Smooth muscle cell (in vitro differentiated cells): ENCODE data around the gene MAL. TPM values are rescaled to one million over a fixed set of nuclear protein-coding genes. Genes with fewer than 3 reads are reported as not detected.
"Not testable (repeated sequence)": the region's sequence is repeated elsewhere in the genome, so short reads cannot be mapped to it uniquely, and the experiment has no call there.

Source experiments
- DNase-seq: peaks from one replicate; lab custom pipeline; 2025; ENCODE audit not compliant: unreplicated experiment; lab: John Stamatoyannopoulos, UW
- H2AFZ ChIP-seq: fragments of 200-600 bp; sonication (generic); 2 replicates; pipeline ENCODE4 v1.6.0; 2016; ENCODE audit warnings: antibody characterized with exemption, low read depth, mild to moderate bottlenecking
- H3F3A ChIP-seq: fragments of 200-600 bp; sonication (generic); 2 replicates; pipeline ENCODE4 v1.6.0; 2017; ENCODE audit warnings: antibody characterized with exemption, low read depth
- H3K27ac ChIP-seq: fragments of 200-600 bp; sonication (generic); 2 replicates; pipeline ENCODE4 v1.5.1; 2016; ENCODE audit warnings: low read depth, mild to moderate bottlenecking
- H3K27me3 ChIP-seq: fragments of 200-600 bp; sonication (generic); 2 replicates; pipeline ENCODE4 v1.6.1; 2016; ENCODE audit warnings: low read depth, mild to moderate bottlenecking
- H3K36me3 ChIP-seq: fragments of 200-600 bp; sonication (generic); 2 replicates; pipeline ENCODE4 v1.5.1; 2016; ENCODE audit warnings: low read depth
- H3K4me1 ChIP-seq: fragments of 200-600 bp; sonication (generic); 2 replicates; pipeline ENCODE4 v1.5.1; 2016; ENCODE audit warnings: low read depth
- H3K4me2 ChIP-seq: fragments of 200-600 bp; sonication (generic); 2 replicates; pipeline ENCODE4 v1.6.0; 2016; ENCODE audit warnings: mild to moderate bottlenecking
- H3K4me3 ChIP-seq: fragments of 200-600 bp; sonication (generic); 2 replicates; pipeline ENCODE4 v1.5.1; 2016; ENCODE audit warnings: mild to moderate bottlenecking
- H3K79me2 ChIP-seq: fragments of 200-600 bp; sonication (generic); 2 replicates; pipeline ENCODE4 v1.6.0; 2016; ENCODE audit warnings: low read depth, mild to moderate bottlenecking
- H3K9ac ChIP-seq: fragments of 200-600 bp; sonication (generic); 2 replicates; pipeline ENCODE4 v1.6.0; 2016; ENCODE audit warnings: low read depth
- H3K9me3 ChIP-seq: fragments of 200-600 bp; sonication (generic); replicated peaks from 2 replicates; pipeline ENCODE4 v1.5.1; 2016; ENCODE audit warnings: low read depth
- H4K20me1 ChIP-seq: fragments of 200-600 bp; sonication (generic); 2 replicates; pipeline ENCODE4 v1.6.0; 2016; ENCODE audit warnings: low read depth
- CTCF ChIP-seq: fragments of 200-600 bp; sonication (generic); IDR thresholded peaks from 2 replicates; pipeline ENCODE4 v1.5.1; 2017; ENCODE audit warnings: borderline replicate concordance, mild to moderate bottlenecking, antibody characterized with exemption; ENCODE audit not compliant: insufficient read depth, poor library complexity, severe bottlenecking
- WGBS: methylation state at CpG from one replicate; pipeline ENCODE4 v1.1.7; 2016; ENCODE audit warnings: low lambda C conversion rate; 5-methylcytosine and 5-hydroxymethylcytosine counted together
- polyA plus RNA-seq: library from polyadenylated mRNA; unstranded; fragments of >200 nt; fragmentation: Nextera tagmentation; extraction: Ambion mirVana; gene quantifications from 2 replicates; pipeline ENCODE4 v1.2.1, GENCODE V29; 2016
- total RNA-seq: library from RNA; depleted of rRNA; stranded (reverse); fragments of >200 nt; gene quantifications from 2 replicates; pipeline ENCODE4 v1.2.3, GENCODE V29; 2014

MAL gene
- total and polyA plus RNA-seq, 2 experiments from 2014 or later, result not detected

- TF ChIP-seq CTCF, result no peak
- DNase-seq, result no peak
- H3K9ac ChIP-seq, result no peak overlapping the region
- H3F3A ChIP-seq, result no peaks in the 10 kb centered on the region
- H3K4me1 ChIP-seq, result no peaks in the 10 kb centered on the region
- no peak overlapping the region for H2AFZ ChIP-seq
- no peaks in the 10 kb centered on the region for H3K27me3 ChIP-seq
- no peaks in the 10 kb centered on the region for H3K79me2 ChIP-seq
- 86% methylated on average over 3 of the region's 3 CpGs for WGBS
- no peak overlapping the region for H3K4me2 ChIP-seq
- H3K36me3 ChIP-seq, result no peaks in the 10 kb centered on the region
- no peak overlapping the region for H3K27ac ChIP-seq
- H3K9me3 ChIP-seq, result no peaks in the 10 kb centered on the region
- H4K20me1 ChIP-seq, result no peaks in the 10 kb centered on the region
- no peak overlapping the region for H3K4me3 ChIP-seq
These were observed 11.3 kb downstream of the MAL start for GRCh38 chr2:95036596-95037383.

- 78% methylated on average over 2 of the region's 2 CpGs for WGBS
- Histone ChIP-seq H3K27ac (no peak overlapping the region), H3K4me1 (no peaks in the 10 kb centered on the region), H4K20me1 (no peaks in the 10 kb centered on the region), H3K9me3 (no peaks in the 10 kb centered on the region), H3K36me3 (no peaks in the 10 kb centered on the region), H3K4me3 (no peak overlapping the region), H3K9ac (no peak overlapping the region), H3K27me3 (no peaks in the 10 kb centered on the region), H3K4me2 (no peak overlapping the region), H3K79me2 (no peaks in the 10 kb centered on the region), H3F3A (no peaks in the 10 kb centered on the region), H2AFZ (no peak overlapping the region)
- no peak for DNase-seq
- no peak for TF ChIP-seq CTCF
These were observed 11.9 kb downstream of the MAL start for GRCh38 chr2:95037384-95037839.

- H3K27ac ChIP-seq, H3K36me3 ChIP-seq, H3K9ac ChIP-seq, H3K9me3 ChIP-seq, H3K27me3 ChIP-seq, DNase-seq, H2AFZ ChIP-seq, H3K79me2 ChIP-seq, H4K20me1 ChIP-seq, H3K4me1 ChIP-seq, H3K4me3 ChIP-seq, H3K4me2 ChIP-seq, H3F3A ChIP-seq: not testable (repeated sequence)
- 92% methylated on average over 2 of the region's 3 CpGs for WGBS
These were observed 12.5 kb downstream of the MAL start for GRCh38 chr2:95037841-95038585.

DNA sequence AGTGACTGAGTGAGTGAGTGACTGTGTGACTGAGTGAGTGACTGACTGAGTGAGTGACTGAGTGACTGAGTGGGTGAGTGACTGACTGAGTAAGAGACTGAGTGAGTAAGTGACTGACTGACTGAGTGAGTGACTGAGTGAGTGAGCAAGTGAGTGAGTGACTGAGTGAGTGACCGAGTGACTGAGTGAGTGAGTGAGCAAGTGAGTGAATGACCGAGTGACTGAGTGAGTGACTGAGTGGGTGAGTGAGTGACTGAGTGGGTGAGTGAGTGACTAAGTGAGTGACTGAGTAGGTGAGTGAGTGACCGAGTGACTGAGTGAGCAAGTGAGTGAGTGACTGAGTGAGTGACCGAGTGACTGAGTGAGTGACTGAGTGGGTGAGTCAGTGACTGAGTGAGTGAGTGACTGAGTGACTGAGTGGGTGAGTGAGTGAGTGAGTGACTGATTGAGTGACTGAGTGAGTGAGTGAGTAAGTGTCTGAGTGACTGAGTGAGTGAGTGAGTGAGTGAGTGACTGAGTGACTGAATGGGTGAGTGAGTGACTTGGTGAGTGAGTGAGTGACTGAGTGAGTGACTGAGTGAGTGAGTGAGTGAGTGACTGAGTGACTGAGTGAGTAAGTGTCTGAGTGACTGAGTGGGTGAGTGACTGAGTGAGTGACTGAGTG lies 13.3 kb downstream of the MAL start:
- TF ChIP-seq CTCF, result no peak
- no peaks in the 10 kb centered on the region for H3K9me3 ChIP-seq
- H3K4me2 ChIP-seq, result no peak overlapping the region
- no peaks in the 10 kb centered on the region for H3K4me1 ChIP-seq
- H3K27me3 ChIP-seq, result no peaks in the 10 kb centered on the region
- no peak overlapping the region for H2AFZ ChIP-seq
- H3K9ac ChIP-seq, result no peak overlapping the region
- H3K36me3 ChIP-seq, result no peaks in the 10 kb centered on the region
- 84% methylated on average over 4 of the region's 4 CpGs for WGBS
- DNase-seq, result no peak
- no peaks in the 10 kb centered on the region for H3K79me2 ChIP-seq
- no peaks in the 10 kb centered on the region for H3F3A ChIP-seq
- no peaks in the 10 kb centered on the region for H4K20me1 ChIP-seq
- H3K4me3 ChIP-seq, result no peak overlapping the region
- H3K27ac ChIP-seq, result no peak overlapping the region
